ENCODE data around the gene SNX25.

SNX25 gene

GRCh38 chr4:185265942-185266341 is 56.5 kb downstream of the SNX25 start:
- no peaks in the 10 kb centered on the region for H3K4me1 ChIP-seq (ENCODE audit: insufficient read depth, insufficient read length)
- no peak overlapping the region for H3K9ac ChIP-seq (ENCODE audit: insufficient read length, low read depth)
- H3K36me3 ChIP-seq (ENCODE audit: insufficient read depth, insufficient read length, low read length): peaks cover 6% of the 10 kb centered on the region
- H3K4me3 ChIP-seq (ENCODE audit: insufficient read length, low read depth): no peak overlapping the region
- TF ChIP-seq ZNF274 (IDR thresholded peaks at IDR 0.05; ENCODE audit: low read depth, low read length): no peak
- no peak for TF ChIP-seq YY1 (IDR thresholded peaks at IDR 0.05; ENCODE audit: insufficient read depth, insufficient read length)
- no peak for TF ChIP-seq SUZ12 (IDR thresholded peaks at IDR 0.05; ENCODE audit: extremely low read depth, insufficient read depth, insufficient read length)
- no peak for DNase-seq (ENCODE audit: low read depth, low spot score)
- no peaks in the 10 kb centered on the region for H3K9me3 ChIP-seq (ENCODE audit: insufficient read depth, low read length)
- no peaks in the 10 kb centered on the region for H3K27me3 ChIP-seq (ENCODE audit: insufficient read depth, insufficient read length)

- TF ChIP-seq ZNF274 (IDR thresholded peaks at IDR 0.05; ENCODE audit: low read depth, low read length): no peak
- TF ChIP-seq SUZ12 (IDR thresholded peaks at IDR 0.05; ENCODE audit: extremely low read depth, insufficient read depth, insufficient read length): no peak
- no peak for TF ChIP-seq YY1 (IDR thresholded peaks at IDR 0.05; ENCODE audit: insufficient read depth, insufficient read length)
- Histone ChIP-seq H3K9ac (ENCODE audit: insufficient read length, low read depth) (no peak overlapping the region), H3K27me3 (ENCODE audit: insufficient read depth, insufficient read length) (no peaks in the 10 kb centered on the region), H3K36me3 (ENCODE audit: insufficient read depth, insufficient read length, low read length) (peaks cover 4% of the 10 kb centered on the region), H3K9me3 (ENCODE audit: insufficient read depth, low read length) (no peaks in the 10 kb centered on the region), H3K4me1 (ENCODE audit: insufficient read depth, insufficient read length) (no peaks in the 10 kb centered on the region), H3K4me3 (ENCODE audit: insufficient read length, low read depth) (no peak overlapping the region)
- no peak for DNase-seq (ENCODE audit: low read depth, low spot score)
Measured at GRCh38 chr4:185269286-185269685, 59.9 kb downstream of the SNX25 start.

GRCh38 chr4:185270037-185270436 is 60.6 kb downstream of the SNX25 start:
- Histone ChIP-seq H3K27me3 (ENCODE audit: insufficient read depth, insufficient read length) (no peaks in the 10 kb centered on the region), H3K9ac (ENCODE audit: insufficient read length, low read depth) (no peak overlapping the region), H3K4me3 (ENCODE audit: insufficient read length, low read depth) (no peak overlapping the region), H3K4me1 (ENCODE audit: insufficient read depth, insufficient read length) (no peaks in the 10 kb centered on the region), H3K36me3 (ENCODE audit: insufficient read depth, insufficient read length, low read length) (peaks cover 4% of the 10 kb centered on the region), H3K9me3 (ENCODE audit: insufficient read depth, low read length) (no peaks in the 10 kb centered on the region)
- TF ChIP-seq YY1 (IDR thresholded peaks at IDR 0.05; ENCODE audit: insufficient read depth, insufficient read length): no peak
- TF ChIP-seq ZNF274 (IDR thresholded peaks at IDR 0.05; ENCODE audit: low read depth, low read length): no peak
- TF ChIP-seq SUZ12 (IDR thresholded peaks at IDR 0.05; ENCODE audit: extremely low read depth, insufficient read depth, insufficient read length): no peak
- no peak for DNase-seq (ENCODE audit: low read depth, low spot score)

GRCh38 chr4:185270885-185271284 is 61.5 kb downstream of the SNX25 start:
- H3K27me3 ChIP-seq (ENCODE audit: insufficient read depth, insufficient read length): no peaks in the 10 kb centered on the region

GRCh38 chr4:185272245-185272644 is 62.8 kb downstream of the SNX25 start:
- TF ChIP-seq YY1 (IDR thresholded peaks at IDR 0.05; ENCODE audit: insufficient read depth, insufficient read length) (no peak), ZNF274 (IDR thresholded peaks at IDR 0.05; ENCODE audit: low read depth, low read length) (no peak), SUZ12 (IDR thresholded peaks at IDR 0.05; ENCODE audit: extremely low read depth, insufficient read depth, insufficient read length) (no peak)
- Histone ChIP-seq H3K9ac (ENCODE audit: insufficient read length, low read depth) (no peak overlapping the region), H3K9me3 (ENCODE audit: insufficient read depth, low read length) (no peaks in the 10 kb centered on the region), H3K4me3 (ENCODE audit: insufficient read length, low read depth) (no peak overlapping the region), H3K27me3 (ENCODE audit: insufficient read depth, insufficient read length) (no peaks in the 10 kb centered on the region), H3K4me1 (ENCODE audit: insufficient read depth, insufficient read length) (no peaks in the 10 kb centered on the region), H3K36me3 (ENCODE audit: insufficient read depth, insufficient read length, low read length) (peaks cover 4% of the 10 kb centered on the region)
- DNase-seq (ENCODE audit: low read depth, low spot score): no peak

More at GRCh38 chr4:185270885-185271284, 61.5 kb downstream of the SNX25 start:
- H3K36me3 ChIP-seq (ENCODE audit: insufficient read depth, insufficient read length, low read length): peaks cover 4% of the 10 kb centered on the region
- no peaks in the 10 kb centered on the region for H3K4me1 ChIP-seq (ENCODE audit: insufficient read depth, insufficient read length)
- H3K4me3 ChIP-seq (ENCODE audit: insufficient read length, low read depth): no peak overlapping the region
- no peak for DNase-seq (ENCODE audit: low read depth, low spot score)
- H3K9ac ChIP-seq (ENCODE audit: insufficient read length, low read depth): no peak overlapping the region
- H3K9me3 ChIP-seq (ENCODE audit: insufficient read depth, low read length): no peaks in the 10 kb centered on the region
- TF ChIP-seq ZNF274 (IDR thresholded peaks at IDR 0.05; ENCODE audit: low read depth, low read length) (no peak), YY1 (IDR thresholded peaks at IDR 0.05; ENCODE audit: insufficient read depth, insufficient read length) (no peak), SUZ12 (IDR thresholded peaks at IDR 0.05; ENCODE audit: extremely low read depth, insufficient read depth, insufficient read length) (no peak)

- no peak for DNase-seq (ENCODE audit: low read depth, low spot score)
- no peaks in the 10 kb centered on the region for H3K36me3 ChIP-seq (ENCODE audit: insufficient read depth, insufficient read length, low read length)
- H3K27me3 ChIP-seq (ENCODE audit: insufficient read depth, insufficient read length): no peaks in the 10 kb centered on the region
- H3K9ac ChIP-seq (ENCODE audit: insufficient read length, low read depth): no peak overlapping the region
- TF ChIP-seq SUZ12 (IDR thresholded peaks at IDR 0.05; ENCODE audit: extremely low read depth, insufficient read depth, insufficient read length) (no peak), YY1 (IDR thresholded peaks at IDR 0.05; ENCODE audit: insufficient read depth, insufficient read length) (no peak), ZNF274 (IDR thresholded peaks at IDR 0.05; ENCODE audit: low read depth, low read length) (no peak)
- H3K9me3 ChIP-seq (ENCODE audit: insufficient read depth, low read length): no peaks in the 10 kb centered on the region
- H3K4me1 ChIP-seq (ENCODE audit: insufficient read depth, insufficient read length): no peaks in the 10 kb centered on the region
- no peak overlapping the region for H3K4me3 ChIP-seq (ENCODE audit: insufficient read length, low read depth)
Measured at GRCh38 chr4:185275501-185275900, 66.1 kb downstream of the SNX25 start.

- Histone ChIP-seq H3K9ac (ENCODE audit: insufficient read length, low read depth) (no peak overlapping the region), H3K4me1 (ENCODE audit: insufficient read depth, insufficient read length) (no peaks in the 10 kb centered on the region), H3K27me3 (ENCODE audit: insufficient read depth, insufficient read length) (no peaks in the 10 kb centered on the region), H3K4me3 (ENCODE audit: insufficient read length, low read depth) (no peak overlapping the region), H3K36me3 (ENCODE audit: insufficient read depth, insufficient read length, low read length) (no peaks in the 10 kb centered on the region), H3K9me3 (ENCODE audit: insufficient read depth, low read length) (no peaks in the 10 kb centered on the region)
- no peak for DNase-seq (ENCODE audit: low read depth, low spot score)
- TF ChIP-seq YY1 (IDR thresholded peaks at IDR 0.05; ENCODE audit: insufficient read depth, insufficient read length) (no peak), ZNF274 (IDR thresholded peaks at IDR 0.05; ENCODE audit: low read depth, low read length) (no peak), SUZ12 (IDR thresholded peaks at IDR 0.05; ENCODE audit: extremely low read depth, insufficient read depth, insufficient read length) (no peak)
Measured at GRCh38 chr4:185276036-185276435, 66.6 kb downstream of the SNX25 start.

Data from NT2/D1 (cell line).